ENCODE measurements around the gene KIF1B. TPM values are rescaled to one million over a fixed set of nuclear protein-coding genes. Genes with fewer than 3 reads are reported as not detected.
A peak's percentile ranks its signal among the peaks of the same experiment; 100 is the strongest.
"Not testable (repeated sequence)": the region's sequence is repeated elsewhere in the genome, so short reads cannot be mapped to it uniquely, and the experiment has no call there.

KIF1B gene
- total RNA-seq, 6 experiments from 2014 or later = 21.7 to 29.4 (median 23.2) TPM

- DNase-seq = no peak
- Histone ChIP-seq H3K9me3 (no peaks in the 10 kb centered on the region), H3K27me3 (no peaks in the 10 kb centered on the region), H3K36me3 (peaks cover 0 to 39% (median 22%) of the 10 kb centered on the region in 4 donors), H3K27ac (no peak overlapping the region), H3K4me3 (no peak overlapping the region), H3K4me1 (peaks cover 0 to 10% (median 0%) of the 10 kb centered on the region in 4 donors)
- WGBS (ENCODE audit: insufficient coverage, low coverage, low lambda C conversion rate, missing lambda C conversion rate) = 90% methylated on average over 2 of the region's 5 CpGs
- intact Hi-C loops (cut with DNase I) = loop anchor here in 1 of 2 donors (10.0 kb wide), 1 partner anchor 47 kb away; no protein-coding TSS in a partner anchor
- no peak for ATAC-seq
- TF ChIP-seq, protein P1, sequence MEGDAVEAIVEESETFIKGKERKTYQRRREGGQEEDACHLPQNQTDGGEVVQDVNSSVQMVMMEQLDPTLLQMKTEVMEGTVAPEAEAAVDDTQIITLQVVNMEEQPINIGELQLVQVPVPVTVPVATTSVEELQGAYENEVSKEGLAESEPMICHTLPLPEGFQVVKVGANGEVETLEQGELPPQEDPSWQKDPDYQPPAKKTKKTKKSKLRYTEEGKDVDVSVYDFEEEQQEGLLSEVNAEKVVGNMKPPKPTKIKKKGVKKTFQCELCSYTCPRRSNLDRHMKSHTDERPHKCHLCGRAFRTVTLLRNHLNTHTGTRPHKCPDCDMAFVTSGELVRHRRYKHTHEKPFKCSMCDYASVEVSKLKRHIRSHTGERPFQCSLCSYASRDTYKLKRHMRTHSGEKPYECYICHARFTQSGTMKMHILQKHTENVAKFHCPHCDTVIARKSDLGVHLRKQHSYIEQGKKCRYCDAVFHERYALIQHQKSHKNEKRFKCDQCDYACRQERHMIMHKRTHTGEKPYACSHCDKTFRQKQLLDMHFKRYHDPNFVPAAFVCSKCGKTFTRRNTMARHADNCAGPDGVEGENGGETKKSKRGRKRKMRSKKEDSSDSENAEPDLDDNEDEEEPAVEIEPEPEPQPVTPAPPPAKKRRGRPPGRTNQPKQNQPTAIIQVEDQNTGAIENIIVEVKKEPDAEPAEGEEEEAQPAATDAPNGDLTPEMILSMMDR (IDR thresholded peaks at IDR 0.05) = no peak
- no peak for TF ChIP-seq POLR2A (IDR thresholded peaks at IDR 0.05)
These were observed 211.3 kb downstream of the KIF1B start for GRCh38 chr1:10421637-10422036.

DNA sequence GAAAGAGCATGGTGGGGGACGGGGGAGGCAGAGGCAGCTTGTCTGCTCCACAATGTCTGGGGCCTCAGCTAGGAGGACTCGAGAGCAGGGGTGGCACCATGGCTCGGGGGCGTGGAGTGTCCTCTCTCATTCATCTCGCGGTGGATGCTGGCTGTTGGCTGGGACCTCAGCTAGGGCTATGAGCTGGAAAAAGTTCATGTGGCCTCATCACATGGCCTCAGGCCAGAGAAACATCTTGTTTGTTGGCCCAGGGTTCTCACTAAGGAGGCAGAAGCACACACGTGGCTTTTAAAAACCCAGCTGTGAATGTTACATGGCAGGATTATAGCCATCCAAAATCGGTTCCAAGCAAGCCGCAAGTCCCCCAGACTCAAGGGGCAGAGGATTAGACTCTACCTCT is 213.7 kb downstream of the KIF1B start:
- peak; percentile 56 to 88 (median 62) for ATAC-seq
- intact Hi-C loops (cut with DNase I) = loop anchor here in 1 of 2 donors (10.0 kb wide), 1 partner anchor 49 kb away; no protein-coding TSS in a partner anchor
- DNase-seq = peak; percentile 31 to 74 (median 74)
- no peaks in the 10 kb centered on the region for H3K9me3 ChIP-seq
- H3K27me3 ChIP-seq = no peaks in the 10 kb centered on the region
- H3K4me1 ChIP-seq = peaks cover 0 to 10% (median 0%) of the 10 kb centered on the region in 4 donors
- peaks cover 0 to 20% (median 10%) of the 10 kb centered on the region in 4 donors for H3K36me3 ChIP-seq
- TF ChIP-seq POLR2A (IDR thresholded peaks at IDR 0.05) = no peak
- TF ChIP-seq, protein P1 (IDR thresholded peaks at IDR 0.05) = no peak
- H3K27ac ChIP-seq = no peak overlapping the region
- no peak overlapping the region for H3K4me3 ChIP-seq
- 28% methylated on average over 8 of the region's 9 CpGs for WGBS (ENCODE audit: insufficient coverage, low coverage, low lambda C conversion rate, missing lambda C conversion rate)

GRCh38 chr1:10424651-10425050 is 214.3 kb downstream of the KIF1B start:
- intact Hi-C loops (cut with DNase I) = loop anchor here in 1 of 2 donors (10.0 kb wide), 1 partner anchor 50 kb away; no protein-coding TSS in a partner anchor
- Histone ChIP-seq H3K4me3 (no peak overlapping the region), H3K4me1 (peaks cover 0 to 10% (median 0%) of the 10 kb centered on the region in 4 donors), H3K36me3 (peaks cover 0 to 16% (median 7%) of the 10 kb centered on the region in 4 donors), H3K9me3 (no peaks in the 10 kb centered on the region), H3K27ac (no peak overlapping the region), H3K27me3 (no peaks in the 10 kb centered on the region)
- WGBS (ENCODE audit: insufficient coverage, low coverage, low lambda C conversion rate, missing lambda C conversion rate) = 65% methylated on average over 7 of the region's 8 CpGs
- no peak for ATAC-seq
- TF ChIP-seq, protein P1 (IDR thresholded peaks at IDR 0.05) = no peak
- no peak for TF ChIP-seq POLR2A (IDR thresholded peaks at IDR 0.05)
- DNase-seq = peak in 1 of 3 donors; percentile 11

- H3K36me3 ChIP-seq, H3K27me3 ChIP-seq, ATAC-seq, H3K9me3 ChIP-seq, H3K27ac ChIP-seq, H3K4me3 ChIP-seq: not testable (repeated sequence)
- peak in 1 of 3 donors; percentile 53 for DNase-seq
- peaks cover 0 to 10% (median 0%) of the 10 kb centered on the region in 4 donors for H3K4me1 ChIP-seq
- 60% methylated on average over 1 of the region's 21 CpGs for WGBS (ENCODE audit: insufficient coverage, low coverage, low lambda C conversion rate, missing lambda C conversion rate)
- intact Hi-C loops (cut with DNase I) = loop anchor here in 1 of 2 donors (10.0 kb wide), 1 partner anchor 51 kb away; no protein-coding TSS in a partner anchor
These were observed 215.6 kb downstream of the KIF1B start for GRCh38 chr1:10425826-10426534.

DNA sequence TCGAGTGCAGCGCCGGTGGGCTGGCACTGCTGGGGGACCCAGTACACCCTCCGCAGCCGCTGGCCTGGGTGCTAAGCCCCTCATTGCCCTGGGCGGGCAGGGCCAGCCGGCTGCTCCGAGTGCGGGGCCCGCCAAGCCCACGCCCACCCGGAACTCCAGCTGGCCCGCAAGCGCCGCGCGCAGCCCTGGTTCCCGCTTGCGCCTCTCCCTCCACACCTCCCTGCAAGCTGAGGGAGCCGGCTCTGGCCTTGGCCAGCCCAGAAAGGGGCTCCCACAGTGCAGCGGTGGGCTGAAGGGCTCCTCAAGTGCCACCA is 216.1 kb downstream of the KIF1B start:
- not testable (repeated sequence) for H3K27me3 ChIP-seq, DNase-seq, ATAC-seq, H3K27ac ChIP-seq, H3K9me3 ChIP-seq, H3K36me3 ChIP-seq, H3K4me3 ChIP-seq
- intact Hi-C loops (cut with DNase I) = loop anchor here in 1 of 2 donors (10.0 kb wide), 1 partner anchor 52 kb away; no protein-coding TSS in a partner anchor
- WGBS (ENCODE audit: insufficient coverage, low coverage, low lambda C conversion rate, missing lambda C conversion rate) = no CpG with 5 or more reads among the region's 21 CpGs
- peaks cover 0 to 15% (median 0%) of the 10 kb centered on the region in 4 donors for H3K4me1 ChIP-seq

All from right lobe of liver (tissue), 6 donors.